HG02642 (cell line): ENCODE results near the gene SLC25A47.
"Not testable (repeated sequence)": the region's sequence is repeated elsewhere in the genome, so short reads cannot be mapped to it uniquely, and the experiment has no call there.

Experiments used
- ATAC-seq: cut with Tn5 transposase; IDR thresholded peaks from one replicate; pipeline ENCODE4 v1.9.1; 2021; ENCODE audit warnings: mild to moderate bottlenecking; ENCODE audit not compliant: unreplicated experiment, poor library complexity

Gene SLC25A47

GRCh38 chr14:100304825-100305323 is 18.3 kb upstream of the SLC25A47 start:
- ATAC-seq, result no peak

DNA sequence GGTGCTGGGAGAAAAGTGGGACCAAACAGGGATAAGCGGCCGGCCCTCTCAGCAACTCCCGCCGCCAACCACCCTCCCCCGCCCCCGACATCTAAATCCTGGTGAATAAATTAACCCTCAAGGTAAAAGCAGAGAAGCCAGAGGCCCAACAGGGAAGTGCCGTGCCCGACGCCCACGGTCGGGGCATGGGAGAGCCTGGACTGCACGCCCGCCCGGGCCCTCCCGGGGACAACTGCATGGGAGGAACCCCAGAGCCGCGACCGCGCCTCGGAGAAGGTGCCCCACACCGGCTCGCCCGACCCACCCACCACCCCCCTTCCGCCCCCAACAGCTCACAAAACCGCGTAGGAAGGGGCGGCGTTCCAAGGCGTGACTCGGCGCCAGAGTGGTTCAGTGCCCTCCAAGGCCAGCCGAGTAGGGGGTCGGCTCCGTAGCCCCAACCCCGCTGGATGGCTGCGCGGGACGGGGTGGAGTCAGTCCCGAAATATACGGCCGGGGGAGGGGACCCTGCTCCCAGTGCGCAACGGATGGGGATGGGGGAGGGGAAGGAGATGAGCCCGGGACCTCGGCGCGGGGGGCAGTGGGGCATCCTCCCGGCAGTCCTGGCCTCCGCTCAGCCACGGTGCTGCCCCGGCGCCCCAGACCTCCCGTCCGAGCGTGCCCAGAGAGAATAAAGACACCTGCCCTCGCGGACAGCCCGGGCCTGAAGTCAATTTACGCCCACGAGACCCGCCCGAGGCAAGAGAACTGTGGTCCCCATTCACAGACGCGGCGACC is 17.6 kb upstream of the SLC25A47 start:
- peak; percentile 1 for ATAC-seq

DNA sequence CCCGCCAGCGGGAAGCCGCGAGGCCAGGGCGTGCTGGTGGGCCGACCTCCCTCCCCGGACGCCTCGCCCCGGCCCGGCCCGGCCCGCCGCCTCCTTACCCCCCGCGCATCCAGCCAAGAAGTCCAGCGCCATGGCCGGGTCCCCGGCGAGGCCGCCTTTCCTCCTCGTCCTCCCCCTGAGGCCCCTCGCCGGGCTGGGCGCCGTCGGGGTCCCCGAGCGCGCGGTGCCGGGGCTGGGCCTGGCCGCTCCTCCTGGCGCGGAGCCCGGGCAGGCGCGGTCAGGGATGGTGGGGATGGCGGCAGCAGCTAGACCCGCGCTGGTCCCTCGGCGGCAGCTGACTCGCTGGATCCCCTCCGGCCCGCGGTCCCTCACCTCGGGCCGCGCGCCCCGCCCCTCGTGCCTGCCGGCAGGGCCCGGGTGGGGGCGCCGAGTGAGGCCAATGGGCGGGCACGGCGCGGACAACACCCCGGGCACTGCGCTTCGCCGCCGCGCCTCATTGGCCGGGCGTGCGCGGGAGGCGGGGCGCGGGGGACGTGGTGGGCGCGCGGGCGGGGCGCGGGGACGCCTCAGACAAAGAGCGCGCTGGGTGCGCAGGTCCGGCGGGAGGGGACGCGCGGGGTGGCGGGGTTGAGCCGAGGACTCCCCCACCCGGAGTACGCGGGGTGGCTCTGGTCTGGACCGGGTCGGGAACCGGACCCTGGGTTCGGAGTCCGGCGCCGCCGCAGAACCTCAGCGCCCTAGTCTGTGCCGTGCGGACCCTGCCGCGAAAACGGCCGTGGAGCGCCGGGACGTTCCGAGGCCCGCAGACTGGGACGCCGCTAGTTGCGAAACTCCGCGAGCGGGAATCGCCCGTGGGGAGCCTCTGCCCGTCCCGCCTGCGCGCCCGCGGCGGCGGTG is 16.8 kb upstream of the SLC25A47 start, which contains the start of gene SLC25A29:
SLC25A29 (minus strand) TSS at position 344 of the 897 bp plus-strand sequence; CDS start at position 132, 212 bp downstream.
- ATAC-seq, result peak; percentile 91

DNA sequence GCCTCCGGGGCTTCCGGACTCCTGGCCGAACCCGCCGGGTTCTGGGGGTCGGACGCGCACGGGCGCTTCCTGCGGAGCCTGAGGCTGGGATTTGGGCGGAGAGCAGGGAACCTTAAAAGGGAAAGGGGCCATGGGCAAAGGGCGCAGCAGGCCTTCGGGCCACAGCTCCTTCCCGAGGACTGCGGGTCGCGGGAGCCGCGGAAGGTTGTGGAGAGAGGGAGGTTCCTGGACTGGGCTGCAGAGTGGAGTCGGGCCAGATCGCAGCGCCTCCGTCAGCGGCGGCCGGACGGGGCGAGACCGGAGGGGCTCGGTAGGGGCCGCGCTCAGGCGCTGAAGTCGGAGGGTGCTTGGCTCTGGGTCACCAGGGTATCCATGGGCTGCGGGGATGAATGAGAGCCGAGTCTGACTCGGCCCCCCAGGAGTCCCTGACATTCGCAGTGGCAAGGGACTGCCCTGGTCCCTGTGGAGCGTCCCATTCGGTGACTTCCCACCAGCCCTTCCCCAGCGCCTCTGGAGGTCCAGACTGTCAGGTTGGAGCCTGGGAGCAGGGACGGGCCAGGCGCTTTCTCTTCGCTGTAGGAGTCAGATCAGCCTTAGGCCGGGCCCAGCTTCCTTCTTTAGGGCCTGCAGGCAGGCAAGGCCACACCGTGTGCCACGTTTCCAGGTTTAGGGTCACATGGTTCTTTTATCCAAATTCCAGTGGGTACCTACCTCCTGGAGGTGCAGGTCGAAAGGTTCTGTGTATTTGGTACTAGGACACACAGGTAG is 16.0 kb upstream of the SLC25A47 start:
- peak; percentile 16 for ATAC-seq

DNA sequence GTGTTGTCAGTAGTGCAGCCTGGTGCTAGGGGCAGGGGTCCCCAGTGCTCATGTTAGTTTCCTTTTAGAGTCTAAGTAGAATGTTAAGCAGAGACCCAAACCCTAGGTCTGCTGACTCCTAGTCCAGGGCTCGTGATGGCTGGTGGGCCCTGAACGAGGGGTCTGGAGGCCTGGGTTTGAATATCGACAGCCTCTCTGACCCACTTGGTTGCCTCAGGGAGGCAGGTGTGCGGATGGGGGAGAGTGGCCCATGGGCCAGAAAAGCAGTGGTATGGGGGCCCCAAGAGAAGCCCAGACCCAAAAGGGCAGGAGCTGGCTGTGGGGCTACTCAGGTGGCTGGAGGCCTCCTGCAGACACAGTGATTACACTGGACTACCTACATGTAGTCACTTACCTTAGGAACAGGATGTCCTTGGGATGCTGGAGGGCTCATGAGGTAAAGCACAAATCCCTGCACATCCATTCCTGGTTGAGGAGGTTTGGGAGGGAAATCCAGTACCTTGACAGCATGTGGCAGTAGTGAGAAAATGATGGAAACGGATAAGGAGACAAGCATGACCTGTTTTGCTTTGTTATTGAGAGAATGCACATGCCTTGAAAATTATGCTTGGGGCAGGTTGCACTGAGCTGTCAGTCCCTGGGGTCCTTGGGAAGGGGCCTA is 15.2 kb upstream of the SLC25A47 start:
- ATAC-seq, result no peak

DNA sequence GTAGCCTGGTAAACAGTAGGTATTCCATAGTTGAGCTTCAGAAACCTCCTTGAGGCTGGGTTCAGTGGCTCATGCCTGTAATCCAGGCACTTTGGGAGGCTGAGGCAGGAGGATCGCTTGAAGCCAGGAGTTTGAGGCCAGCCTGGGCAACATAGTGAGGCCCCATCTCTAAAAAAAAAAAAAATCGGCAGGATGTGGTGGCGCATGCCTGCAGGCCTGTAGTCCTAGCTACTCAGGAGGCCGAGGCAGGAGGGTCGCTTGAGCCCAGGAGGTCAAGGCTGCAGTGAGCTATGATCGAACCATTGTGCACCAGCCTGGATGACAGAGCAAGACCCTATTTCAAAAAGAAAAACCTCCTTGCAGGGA is 14.7 kb upstream of the SLC25A47 start:
- ATAC-seq, result not testable (repeated sequence)

GRCh38 chr14:100309028-100309737 is 14.0 kb upstream of the SLC25A47 start:
- ATAC-seq, result no peak

DNA sequence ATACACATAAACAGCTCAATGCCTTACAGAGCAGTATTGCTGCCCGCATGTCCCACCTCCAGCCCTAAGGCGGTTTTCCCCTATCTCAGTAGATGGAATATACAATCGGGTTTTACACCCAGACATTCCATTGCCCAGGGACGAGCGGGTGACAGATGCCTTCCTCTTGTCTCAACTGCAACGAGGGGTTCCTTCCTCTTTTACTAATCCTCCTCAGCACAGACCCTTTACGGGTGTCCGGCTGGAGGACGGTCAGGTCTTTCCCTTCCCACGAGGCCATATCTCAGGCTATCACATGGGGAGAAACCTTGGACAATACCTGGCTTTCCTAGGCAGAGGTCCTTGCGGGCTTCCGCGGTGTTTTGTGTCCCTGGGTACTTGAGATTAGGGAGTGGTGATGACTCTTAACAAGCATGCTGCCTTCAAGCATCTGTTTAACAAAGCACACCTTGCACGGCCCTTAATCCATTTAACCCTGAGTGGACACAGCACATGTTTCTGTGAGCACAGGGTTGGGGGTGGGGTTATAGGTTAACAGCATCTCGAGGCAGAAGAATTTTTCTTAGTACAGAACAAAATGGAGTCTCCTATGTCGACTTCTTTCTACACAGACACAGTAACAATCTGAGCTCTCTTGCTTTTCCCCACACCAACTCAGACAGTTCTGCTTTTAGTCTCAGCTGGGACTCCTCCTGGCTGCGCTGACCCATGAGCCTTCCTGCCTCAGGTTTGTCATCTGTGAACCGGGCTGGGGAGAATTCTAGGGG is 10.8 kb upstream of the SLC25A47 start:
- ATAC-seq, result not testable (repeated sequence)

GRCh38 chr14:100312877-100313400 is 10.2 kb upstream of the SLC25A47 start:
- ATAC-seq, result no peak

- ATAC-seq, result no peak
Observed at GRCh38 chr14:100313464-100314230, 9.5 kb upstream of the SLC25A47 start.

- no peak for ATAC-seq
Observed at GRCh38 chr14:100314724-100315123, 8.4 kb upstream of the SLC25A47 start.

GRCh38 chr14:100317389-100317788 is 5.8 kb upstream of the SLC25A47 start:
- ATAC-seq, result no peak

- peak; percentile 89 for ATAC-seq
Observed at GRCh38 chr14:100317912-100318808, 5.0 kb upstream of the SLC25A47 start.

DNA sequence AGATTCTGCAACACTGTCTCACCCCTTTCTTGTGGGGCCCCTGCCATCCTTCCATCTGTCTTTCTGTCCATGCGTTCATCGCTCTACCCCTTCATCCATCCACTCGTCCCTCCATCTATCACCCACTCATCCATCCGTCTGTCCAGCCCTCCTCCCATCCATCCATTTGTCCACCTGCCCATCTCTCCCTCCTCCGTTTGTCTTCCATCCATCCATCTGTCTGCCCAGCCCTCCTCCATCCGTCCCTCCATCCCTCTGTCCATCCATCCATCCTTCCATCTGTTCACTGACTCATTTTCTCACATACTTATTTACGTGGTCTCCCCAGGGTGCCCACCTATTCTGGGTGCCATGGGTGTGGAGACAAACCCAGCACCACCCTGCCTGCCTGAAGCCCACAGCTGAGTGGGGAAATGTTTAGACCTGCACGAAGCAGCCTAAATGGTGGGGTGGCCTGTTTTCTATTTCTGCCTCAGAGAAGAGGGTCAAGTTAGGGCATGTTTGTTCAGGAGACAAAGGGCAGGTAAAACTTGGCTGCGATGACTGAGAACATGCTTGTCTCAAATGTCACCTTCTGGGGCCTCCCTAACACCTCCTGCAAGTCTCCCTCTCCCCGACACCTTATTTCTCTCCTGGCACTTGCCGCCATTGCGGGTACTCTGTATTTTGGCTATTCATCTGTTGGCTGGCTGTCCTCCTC is 2.8 kb upstream of the SLC25A47 start:
- no peak for ATAC-seq

- no peak for ATAC-seq
Observed at GRCh38 chr14:100321473-100322137, 1.5 kb upstream of the SLC25A47 start.
